Adipocyte (in vitro differentiated cells): ENCODE data around the gene MAST4.
A peak's percentile ranks its signal among the peaks of the same experiment; 100 is the strongest.

Experiments used
- DNase-seq: peaks from one replicate; pipeline ENCODE4 v3.0.0-alpha.2; 2015; ENCODE audit warnings: low read depth
- H3K27me3 ChIP-seq: replicated peaks from 2 replicates; pipeline ENCODE4 v1.7.0; 2013; ENCODE audit warnings: mild to moderate bottlenecking, low read length, moderate library complexity; ENCODE audit not compliant: control insufficient read depth, insufficient read depth
- H3K36me3 ChIP-seq: 2 replicates; pipeline ENCODE4 v1.7.0; 2013; ENCODE audit warnings: low read length, mild to moderate bottlenecking, moderate library complexity; ENCODE audit not compliant: control insufficient read depth, insufficient read depth, severe bottlenecking
- H3K4me1 ChIP-seq: 2 replicates; pipeline ENCODE4 v1.7.0; 2013; ENCODE audit warnings: mild to moderate bottlenecking, low read length, moderate library complexity; ENCODE audit not compliant: control insufficient read depth, insufficient read depth
- H3K4me3 ChIP-seq: 2 replicates; pipeline ENCODE4 v1.7.0; 2013; ENCODE audit warnings: mild to moderate bottlenecking, low read length, moderate library complexity
- H3K9ac ChIP-seq: 2 replicates; pipeline ENCODE4 v1.7.0; 2013; ENCODE audit warnings: mild to moderate bottlenecking, low read length, moderate library complexity
- H3K9me3 ChIP-seq: 2 replicates; pipeline ENCODE4 v1.7.0; 2013; ENCODE audit warnings: mild to moderate bottlenecking, low read length, moderate library complexity; ENCODE audit not compliant: control insufficient read depth

The MAST4 gene

DNA sequence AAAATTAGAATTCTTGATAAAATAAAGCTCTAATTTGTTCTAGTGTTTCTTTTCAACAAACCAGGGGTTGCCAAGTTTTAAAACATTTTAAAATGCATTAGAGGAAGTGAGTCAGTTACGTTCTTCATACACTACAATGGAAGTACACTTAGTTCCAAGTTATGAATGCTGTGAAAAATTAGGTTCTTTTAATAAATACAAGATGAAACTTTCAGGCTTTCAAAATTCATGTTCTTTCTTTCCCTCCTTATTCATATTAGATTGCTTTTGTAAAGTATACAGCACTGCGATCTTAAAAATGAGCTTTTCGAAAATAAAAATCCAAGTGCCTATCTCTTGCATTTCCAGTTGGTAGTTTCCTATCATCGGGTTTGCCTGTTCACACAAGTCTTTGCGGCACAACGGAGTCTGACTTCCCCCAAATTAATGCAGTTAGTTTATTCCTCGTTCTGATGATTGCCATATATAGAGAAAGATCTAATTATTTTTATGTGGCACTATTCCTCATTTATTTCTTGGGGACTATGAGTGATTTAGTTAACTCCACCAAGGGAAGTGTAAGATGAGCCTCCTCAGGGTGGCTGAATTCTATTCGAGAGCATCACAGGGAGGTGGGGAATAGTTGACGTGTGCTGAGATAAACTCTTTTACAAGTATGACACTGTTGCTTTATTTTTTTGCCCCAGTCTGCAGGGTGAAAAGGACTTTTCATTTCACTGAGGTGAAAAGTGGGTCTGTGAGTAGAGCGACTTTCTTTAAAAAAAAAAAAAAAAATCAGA lies 362.2 kb downstream of the MAST4 start:
- Histone ChIP-seq H3K9me3 (no peaks in the 10 kb centered on the region), H3K27me3 (no peaks in the 10 kb centered on the region), H3K4me3 (peak overlapping the region; percentile 85), H3K4me1 (peaks cover 27% of the 10 kb centered on the region), H3K36me3 (no peaks in the 10 kb centered on the region), H3K9ac (peak overlapping the region; percentile 92)
- peak; percentile 71 for DNase-seq

DNA sequence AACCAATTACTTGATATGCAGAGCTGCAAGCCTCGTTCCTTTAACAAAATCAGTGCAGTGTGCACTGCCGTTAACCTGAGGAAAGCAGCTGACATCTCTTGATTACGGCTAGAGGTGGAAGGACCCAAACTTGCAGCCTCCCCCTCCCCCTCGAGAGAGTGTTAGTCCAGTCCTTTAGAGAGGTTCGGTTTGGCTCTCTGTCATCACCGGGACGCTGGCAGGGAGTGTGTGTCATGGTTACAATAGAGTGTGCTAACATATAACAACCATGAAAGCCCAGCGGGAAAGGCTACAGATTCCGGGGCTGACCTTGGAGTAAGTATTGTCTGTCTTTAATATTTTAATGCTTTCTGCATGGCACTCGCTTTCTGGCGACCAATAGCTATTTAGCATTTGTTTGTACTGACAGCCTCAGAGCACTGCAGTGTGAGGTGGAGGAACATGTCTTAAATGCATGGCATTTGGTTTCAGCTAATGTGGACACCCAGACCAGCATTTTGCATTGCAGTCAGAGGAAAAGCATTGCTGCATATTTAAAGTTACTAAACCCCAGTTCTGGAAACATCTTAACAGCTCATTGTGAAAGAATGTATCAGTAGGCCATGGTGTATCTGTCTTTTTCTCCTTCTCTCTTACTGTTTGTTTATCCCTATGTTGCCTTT lies 362.9 kb downstream of the MAST4 start:
- peak; percentile 86 for DNase-seq
- Histone ChIP-seq H3K9me3 (no peaks in the 10 kb centered on the region), H3K4me3 (peak overlapping the region; percentile 85), H3K4me1 (peaks cover 34% of the 10 kb centered on the region), H3K27me3 (no peaks in the 10 kb centered on the region), H3K36me3 (no peaks in the 10 kb centered on the region), H3K9ac (peak overlapping the region; percentile 92)

DNA sequence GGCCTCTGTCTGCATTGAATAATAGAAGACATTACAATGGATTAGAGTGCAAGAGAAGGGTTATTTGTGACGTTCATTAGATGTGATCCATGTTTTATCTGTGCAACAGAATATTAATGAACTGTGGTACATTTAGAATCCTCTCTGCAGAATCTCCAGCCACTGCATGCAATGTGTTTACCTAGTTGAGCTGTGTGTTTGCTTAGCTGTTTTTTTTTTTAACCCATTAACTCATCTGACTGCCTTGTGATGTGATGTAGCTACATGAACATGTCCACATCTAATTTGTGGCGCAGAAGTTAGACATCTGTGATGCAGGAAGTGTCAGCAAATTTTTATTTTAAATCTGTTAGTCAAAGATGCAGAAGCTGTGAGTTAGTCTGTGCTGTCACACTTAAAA lies 363.5 kb downstream of the MAST4 start:
- H3K27me3 ChIP-seq, result no peaks in the 10 kb centered on the region
- H3K36me3 ChIP-seq, result no peaks in the 10 kb centered on the region
- H3K4me1 ChIP-seq, result peaks cover 35% of the 10 kb centered on the region
- no peaks in the 10 kb centered on the region for H3K9me3 ChIP-seq
- DNase-seq, result no peak
- peak overlapping the region; percentile 92 for H3K9ac ChIP-seq
- peak overlapping the region; percentile 85 for H3K4me3 ChIP-seq

DNA sequence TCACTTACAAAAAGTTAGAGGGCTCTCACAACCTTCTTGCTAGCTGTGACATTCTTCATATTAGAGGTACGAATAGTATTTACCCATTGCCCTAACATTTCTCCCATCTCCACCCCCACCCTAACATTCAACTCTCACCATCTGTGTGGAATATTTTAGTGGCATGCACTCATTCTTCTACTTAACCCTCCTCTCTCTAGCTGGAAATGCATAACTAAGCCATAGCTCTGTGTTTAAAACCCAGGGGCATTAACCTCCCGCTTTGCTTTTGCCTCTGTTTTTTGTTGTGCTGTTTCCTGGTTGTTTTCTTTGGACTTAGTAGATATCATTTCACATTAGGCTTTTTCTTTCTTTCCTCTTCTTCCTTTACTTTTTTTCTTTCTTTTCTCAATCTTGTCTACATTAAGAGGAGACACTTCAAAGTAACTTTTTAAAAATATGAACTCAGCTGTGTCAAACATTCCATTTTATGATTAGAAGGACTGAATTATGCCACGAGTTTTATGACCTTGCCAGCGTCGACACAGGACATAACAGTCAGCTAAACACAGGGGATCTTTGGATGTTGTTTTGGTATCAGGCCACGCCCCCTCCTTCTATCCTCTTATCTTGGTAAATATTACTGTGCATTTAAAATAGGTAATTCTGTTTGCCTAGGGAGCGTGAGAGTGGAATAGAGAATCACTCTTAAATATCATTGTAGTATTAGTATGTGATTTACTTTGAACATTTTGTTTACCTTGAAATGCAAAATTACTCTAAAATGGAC lies 364.4 kb downstream of the MAST4 start:
- no peaks in the 10 kb centered on the region for H3K36me3 ChIP-seq
- H3K4me3 ChIP-seq, result peak overlapping the region; percentile 85
- DNase-seq, result peak; percentile 57
- no peaks in the 10 kb centered on the region for H3K9me3 ChIP-seq
- H3K9ac ChIP-seq, result peak overlapping the region; percentile 92
- peaks cover 35% of the 10 kb centered on the region for H3K4me1 ChIP-seq
- no peaks in the 10 kb centered on the region for H3K27me3 ChIP-seq

DNA sequence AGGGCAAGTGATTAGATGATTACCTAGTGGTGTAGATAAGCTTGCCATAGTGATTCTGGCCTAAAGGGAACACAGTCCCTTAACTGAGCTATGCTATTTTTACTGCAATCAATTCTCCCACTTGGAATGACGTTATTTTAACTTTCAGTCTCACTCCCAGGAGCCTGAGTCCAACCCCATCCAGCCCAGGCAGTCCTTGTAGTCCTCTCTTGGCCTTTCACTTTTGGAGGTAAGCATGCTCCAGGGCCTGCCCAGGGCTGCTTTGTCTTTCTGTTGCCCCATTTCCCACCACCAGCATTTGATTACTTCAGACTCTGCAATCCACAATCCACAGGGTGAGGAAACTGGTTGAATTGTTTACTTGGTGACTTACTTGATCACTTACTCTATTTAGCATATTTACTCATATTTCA lies 367.4 kb downstream of the MAST4 start:
- Histone ChIP-seq H3K9me3 (no peaks in the 10 kb centered on the region), H3K4me1 (peaks cover 38% of the 10 kb centered on the region), H3K36me3 (no peaks in the 10 kb centered on the region), H3K9ac (peak overlapping the region; percentile 39), H3K27me3 (no peaks in the 10 kb centered on the region), H3K4me3 (peak overlapping the region; percentile 4)
- peak; percentile 62 for DNase-seq

DNA sequence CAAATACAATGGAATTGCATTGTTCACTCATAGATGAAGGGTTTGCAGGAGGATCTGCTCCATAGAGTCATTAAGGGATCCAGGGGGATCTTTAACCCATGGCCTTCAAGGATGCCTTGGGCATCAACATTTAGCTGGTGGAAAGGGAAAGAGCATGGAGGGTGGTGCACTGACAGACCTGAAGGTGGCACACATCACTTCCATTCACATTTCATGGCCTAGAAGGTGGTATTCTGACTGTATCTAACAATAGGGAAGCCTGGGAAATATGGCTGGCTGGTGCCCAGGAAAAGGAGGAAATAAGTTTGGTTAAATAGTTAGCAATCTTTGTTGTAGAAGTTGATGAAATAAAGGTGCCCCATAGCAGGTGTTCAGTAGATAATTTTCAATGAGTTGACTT lies 370.2 kb downstream of the MAST4 start:
- H3K36me3 ChIP-seq, result no peaks in the 10 kb centered on the region
- H3K9ac ChIP-seq, result no peak overlapping the region
- no peak for DNase-seq
- no peaks in the 10 kb centered on the region for H3K27me3 ChIP-seq
- H3K4me1 ChIP-seq, result peaks cover 21% of the 10 kb centered on the region
- no peak overlapping the region for H3K4me3 ChIP-seq
- no peaks in the 10 kb centered on the region for H3K9me3 ChIP-seq

DNA sequence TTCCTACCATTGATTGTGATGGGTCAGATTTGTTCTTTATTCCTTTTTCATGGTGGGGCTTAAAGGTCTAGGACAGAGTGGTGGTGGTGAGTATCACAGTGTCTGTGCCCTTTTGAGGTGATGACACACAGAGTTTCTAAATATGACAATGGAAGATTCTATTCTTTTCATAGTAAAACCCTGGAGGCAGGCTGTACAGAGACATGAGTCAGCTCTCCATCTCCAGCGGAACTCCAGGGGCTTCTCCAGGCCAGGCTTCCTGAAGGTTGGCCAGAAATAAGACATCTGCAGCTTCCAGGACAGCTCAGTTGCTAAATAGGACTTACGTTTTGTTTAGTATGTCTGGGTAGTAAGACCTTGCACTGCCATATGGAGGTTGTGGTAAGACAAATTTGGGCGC lies 370.9 kb downstream of the MAST4 start:
- no peaks in the 10 kb centered on the region for H3K9me3 ChIP-seq
- no peaks in the 10 kb centered on the region for H3K36me3 ChIP-seq
- H3K9ac ChIP-seq, result no peak overlapping the region
- no peak overlapping the region for H3K4me3 ChIP-seq
- peak; percentile 52 for DNase-seq
- H3K4me1 ChIP-seq, result peaks cover 21% of the 10 kb centered on the region
- no peaks in the 10 kb centered on the region for H3K27me3 ChIP-seq

DNA sequence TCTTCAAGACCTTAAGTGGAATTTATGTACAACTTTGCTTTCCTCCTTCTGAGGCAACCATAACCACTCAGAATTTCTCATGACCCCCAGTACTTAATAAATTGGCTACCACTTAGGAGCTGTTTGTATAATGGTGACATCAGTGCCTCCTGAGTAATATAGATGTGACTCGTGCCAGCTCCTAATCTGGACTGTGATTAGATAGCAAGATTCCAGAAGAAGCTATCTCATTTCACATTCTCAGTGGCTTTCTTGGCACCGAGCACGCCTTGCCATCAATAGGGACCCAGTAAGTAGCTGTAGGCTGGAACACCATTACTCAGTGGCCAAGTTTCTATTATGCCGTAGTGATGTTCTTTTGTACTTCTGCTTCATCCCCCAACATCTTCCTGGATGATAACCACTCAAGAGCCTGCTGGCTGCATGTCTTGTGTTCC lies 371.7 kb downstream of the MAST4 start:
- H3K36me3 ChIP-seq, result no peaks in the 10 kb centered on the region
- H3K9ac ChIP-seq, result no peak overlapping the region
- no peaks in the 10 kb centered on the region for H3K9me3 ChIP-seq
- H3K27me3 ChIP-seq, result no peaks in the 10 kb centered on the region
- DNase-seq, result no peak
- no peak overlapping the region for H3K4me3 ChIP-seq
- peaks cover 21% of the 10 kb centered on the region for H3K4me1 ChIP-seq

DNA sequence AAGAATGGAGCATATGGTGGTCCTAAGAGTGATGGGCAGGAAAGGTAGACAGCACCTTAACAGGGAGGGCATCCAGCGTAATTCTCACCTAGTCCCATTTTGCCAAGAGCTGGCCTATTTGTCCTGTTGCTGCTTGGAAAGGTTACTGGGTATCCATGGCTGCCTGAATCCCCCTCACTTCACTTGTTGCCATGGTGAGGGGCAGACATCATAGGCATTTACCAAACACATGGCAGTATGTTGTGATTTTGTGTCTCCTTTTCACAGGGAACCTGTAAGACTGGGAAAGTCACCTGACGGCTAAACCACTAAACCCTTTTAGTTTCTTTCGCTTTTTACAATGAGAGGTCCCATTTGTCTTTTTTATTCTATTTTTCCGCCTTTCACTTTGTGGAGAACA lies 373.3 kb downstream of the MAST4 start:
- H3K4me3 ChIP-seq, result no peak overlapping the region
- no peaks in the 10 kb centered on the region for H3K36me3 ChIP-seq
- H3K9ac ChIP-seq, result no peak overlapping the region
- peaks cover 8% of the 10 kb centered on the region for H3K4me1 ChIP-seq
- H3K9me3 ChIP-seq, result no peaks in the 10 kb centered on the region
- no peak for DNase-seq
- H3K27me3 ChIP-seq, result no peaks in the 10 kb centered on the region

DNA sequence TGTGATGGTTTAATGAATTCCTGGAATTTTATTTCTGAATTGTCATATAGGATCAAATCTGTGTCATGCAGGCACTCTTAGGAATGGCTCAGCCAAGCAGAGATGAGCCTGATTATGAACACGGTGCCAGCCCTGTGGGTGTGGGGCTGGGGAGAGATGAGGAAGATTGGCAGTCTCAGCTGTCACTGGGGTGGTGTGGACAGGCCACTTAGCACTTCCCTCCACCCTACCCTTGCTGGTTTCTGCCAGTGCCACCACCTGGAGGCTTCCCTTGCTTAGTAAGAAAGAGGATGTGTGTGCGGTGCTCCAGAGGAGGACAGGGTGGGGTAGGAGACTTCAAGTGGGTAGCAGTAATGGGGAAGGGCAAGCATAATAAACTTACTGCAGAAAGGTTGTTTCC lies 373.8 kb downstream of the MAST4 start:
- no peaks in the 10 kb centered on the region for H3K27me3 ChIP-seq
- H3K4me1 ChIP-seq, result peaks cover 10% of the 10 kb centered on the region
- H3K9ac ChIP-seq, result no peak overlapping the region
- no peak for DNase-seq
- H3K36me3 ChIP-seq, result no peaks in the 10 kb centered on the region
- H3K9me3 ChIP-seq, result no peaks in the 10 kb centered on the region
- no peak overlapping the region for H3K4me3 ChIP-seq

DNA sequence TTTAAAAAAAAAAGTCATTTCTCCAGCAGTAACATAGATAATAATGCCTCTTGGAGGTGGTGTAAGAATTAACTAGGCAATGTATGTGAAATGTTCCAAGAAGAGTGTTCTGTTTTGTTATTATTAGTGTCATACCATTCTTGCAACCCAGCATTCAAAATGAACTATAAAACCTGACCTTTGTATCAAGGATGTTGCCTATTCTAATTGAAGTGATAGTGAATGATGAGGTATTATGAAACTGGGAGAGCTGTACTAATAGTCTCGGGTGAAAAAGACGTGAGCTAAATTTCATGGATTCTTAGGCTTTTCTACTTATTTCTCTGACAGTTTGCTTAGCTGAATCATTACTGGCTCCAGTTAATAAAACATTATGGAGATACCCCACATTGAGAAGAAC lies 375.8 kb downstream of the MAST4 start:
- no peak overlapping the region for H3K4me3 ChIP-seq
- no peaks in the 10 kb centered on the region for H3K36me3 ChIP-seq
- no peak for DNase-seq
- no peak overlapping the region for H3K9ac ChIP-seq
- no peaks in the 10 kb centered on the region for H3K27me3 ChIP-seq
- peaks cover 12% of the 10 kb centered on the region for H3K4me1 ChIP-seq
- no peaks in the 10 kb centered on the region for H3K9me3 ChIP-seq
